ENCODE results near the gene SP4. TPM values are rescaled to one million over a fixed set of nuclear protein-coding genes. Genes with fewer than 3 reads are reported as not detected.

Gene SP4
- total RNA-seq: 10 to 100 TPM in 1 of 4 donors, 1 to 10 TPM in 3; 6.7 to 13.4 (median 9.5) TPM

GRCh38 chr7:21427871-21428658, at the start of gene SP4:
TSS of gene SP4 (plus strand) at chr7:21428083. CDS start at chr7:21428252, 169 bp downstream.
- ATAC-seq: peak; percentile 89
- Histone ChIP-seq H3K36me3 (peaks cover 0 to 9% of the 10 kb centered on the region in 2 donors), H3K9me3 (no peaks in the 10 kb centered on the region), H3K4me1 (peaks cover 2 to 54% (median 6%) of the 10 kb centered on the region in 3 donors), H3K27me3 (no peaks in the 10 kb centered on the region), H3K4me3 (peak within 1 kb of the TSS; percentile 61 to 79), H3K27ac (peak within 1 kb of the TSS; percentile 88 to 99 (median 98))
- WGBS, 2 donors (ENCODE audit: low coverage in 1 of 2): 0% methylated on average over 3 to 4 of the region's 63 CpGs
- peak; percentile 31 to 46 for TF ChIP-seq POLR2A (IDR thresholded peaks at IDR 0.05)
- TF ChIP-seq CTCF (IDR thresholded peaks at IDR 0.05): no peak
- TF ChIP-seq EP300 (IDR thresholded peaks at IDR 0.05): no peak
- TF ChIP-seq POLR2AphosphoS5 (IDR thresholded peaks at IDR 0.05): peak; percentile 68

- Histone ChIP-seq H3K4me3 (no peak overlapping the region), H3K27me3 (no peaks in the 10 kb centered on the region), H3K9me3 (no peaks in the 10 kb centered on the region), H3K36me3 (no peaks in the 10 kb centered on the region), H3K27ac (no peak overlapping the region), H3K4me1 (no peaks in the 10 kb centered on the region)
- no peak for ATAC-seq
- WGBS, 2 donors (ENCODE audit: low coverage in 1 of 2): 26 to 32% methylated on average over 2 of the region's 2 CpGs
- TF ChIP-seq POLR2AphosphoS5 (IDR thresholded peaks at IDR 0.05) (no peak), POLR2A (IDR thresholded peaks at IDR 0.05) (no peak), CTCF (IDR thresholded peaks at IDR 0.05) (no peak), EP300 (IDR thresholded peaks at IDR 0.05) (no peak)
Measured at GRCh38 chr7:21383227-21384220, 44.4 kb upstream of the SP4 start.

GRCh38 chr7:21393937-21394336, 33.9 kb upstream of the SP4 start:
- TF ChIP-seq POLR2A (IDR thresholded peaks at IDR 0.05) (no peak), EP300 (IDR thresholded peaks at IDR 0.05) (no peak), POLR2AphosphoS5 (IDR thresholded peaks at IDR 0.05) (no peak), CTCF (IDR thresholded peaks at IDR 0.05) (no peak)
- 38 to 43% methylated on average over 2 of the region's 2 CpGs for WGBS, 2 donors (ENCODE audit: low coverage in 1 of 2)
- Histone ChIP-seq H3K4me1 (no peaks in the 10 kb centered on the region), H3K27ac (no peak overlapping the region), H3K36me3 (no peaks in the 10 kb centered on the region), H3K27me3 (no peaks in the 10 kb centered on the region), H3K4me3 (no peak overlapping the region), H3K9me3 (no peaks in the 10 kb centered on the region)
- ATAC-seq: no peak

- Histone ChIP-seq H3K4me1 (no peaks in the 10 kb centered on the region), H3K36me3 (no peaks in the 10 kb centered on the region), H3K27ac (no peak overlapping the region), H3K27me3 (no peaks in the 10 kb centered on the region), H3K9me3 (no peaks in the 10 kb centered on the region), H3K4me3 (no peak overlapping the region)
- WGBS, 2 donors (ENCODE audit: low coverage in 1 of 2): 76 to 80% methylated on average over 2 to 5 of the region's 5 CpGs
- no peak for ATAC-seq
- TF ChIP-seq POLR2A (IDR thresholded peaks at IDR 0.05): no peak
- TF ChIP-seq CTCF (IDR thresholded peaks at IDR 0.05): no peak
- TF ChIP-seq POLR2AphosphoS5 (IDR thresholded peaks at IDR 0.05): no peak
- no peak for TF ChIP-seq EP300 (IDR thresholded peaks at IDR 0.05)
Measured at GRCh38 chr7:21401944-21402343, 25.9 kb upstream of the SP4 start.

Data from gastroesophageal sphincter (tissue), 4 donors.